Gastrocnemius medialis (tissue), 4 donors: ENCODE results near the gene PIK3CA.

Experiments used
- CTCF ChIP-seq, 5 experiments: fragments of 450-650 bp in 3 of 5; fragments of 200-600 bp in 2 of 5; sonication (generic) in 2 of 5; IDR thresholded peaks in 4 of 5; conservative IDR thresholded peaks in 1 of 5; 1 replicate in 4 of 5; 2 replicates in 1 of 5; pipeline ENCODE4 v1.5.1; 2016 to 2019; ENCODE audit warnings: antibody characterized with exemption in 5 of 5, mild to moderate bottlenecking in 3 of 5, moderate library complexity in 3 of 5
- POLR2A ChIP-seq, 2 donors: fragments of 450-650 bp; IDR thresholded peaks; one replicate each; pipeline ENCODE4 v1.6.1; 2017; ENCODE audit warnings: antibody characterized with exemption in 2 of 2, mild to moderate bottlenecking in 2 of 2, moderate library complexity in 2 of 2

GRCh38 chr3:179179256-179179655, 31.1 kb downstream of the PIK3CA start:
- no peak for TF ChIP-seq CTCF (IDR thresholded peaks at IDR 0.05 in 4 of 5, conservative IDR thresholded peaks at IDR 0.05 in 1 of 5)
- TF ChIP-seq POLR2A (IDR thresholded peaks at IDR 0.05), result no peak
